PC-9 (cell line): ENCODE results near the gene AEBP1. TPM values are rescaled to one million over a fixed set of nuclear protein-coding genes. Genes with fewer than 3 reads are reported as not detected.

Source experiments
- BruUV-seq: library from RNA; stranded (reverse); fragments of 400-500 nt; replicated peaks from 2 replicates; lab custom pipeline; 2021; lab: Mats Ljungman, UMichigan
- CTCF ChIA-PET: fragments of 300-600 bp; sonication (Branson Sonifier 250); formaldehyde crosslinking; loops from one replicate; lab custom pipeline; 2022; ENCODE audit warnings: antibody characterized with exemption; lab: Charles Lee
- POLR2A ChIA-PET: fragments of 300-600 bp; sonication (Branson Sonifier 250); formaldehyde crosslinking; loops from one replicate; lab custom pipeline; 2022; ENCODE audit warnings: antibody characterized with exemption; ENCODE audit not compliant: unreplicated experiment; lab: Charles Lee
- DNase-seq, 2 experiments: peaks; one replicate each; pipeline versions ENCODE4 v3.0.0 to v3.0.0-alpha.2; 2015 to 2022; ENCODE audit warnings: mixed read lengths in 1 of 2
- H2AFZ ChIP-seq: fragments of 200-600 bp; sonication (generic); 2 replicates; pipeline ENCODE4 v1.8.1; 2017; ENCODE audit warnings: antibody characterized with exemption
- H3F3A ChIP-seq: fragments of 200-600 bp; sonication (generic); 2 replicates; pipeline ENCODE4 v1.8.1; 2017; ENCODE audit warnings: antibody characterized with exemption, mild to moderate bottlenecking, low read depth; ENCODE audit not compliant: insufficient read depth
- H3K27ac ChIP-seq: fragments of 200-600 bp; sonication (generic); 2 replicates; pipeline ENCODE4 v1.6.1; 2016; ENCODE audit warnings: mixed run types
- H3K27me3 ChIP-seq: fragments of 200-600 bp; sonication (generic); 2 replicates; pipeline ENCODE4 v1.6.1; 2016; ENCODE audit warnings: low read depth, mixed run types; ENCODE audit not compliant: insufficient read depth
- H3K36me3 ChIP-seq: fragments of 200-600 bp; sonication (generic); 2 replicates; pipeline ENCODE4 v1.6.1; 2016; ENCODE audit warnings: low read depth, mixed run types
- H3K4me1 ChIP-seq: fragments of 200-600 bp; sonication (generic); replicated peaks from 2 replicates; pipeline ENCODE4 v1.6.1; 2016; ENCODE audit warnings: mixed run types; ENCODE audit not compliant: insufficient read depth
- H3K4me2 ChIP-seq: fragments of 200-600 bp; sonication (generic); 2 replicates; pipeline ENCODE4 v1.6.1; 2017; ENCODE audit warnings: mixed run types
- H3K4me3 ChIP-seq: fragments of 200-600 bp; sonication (generic); 2 replicates; pipeline ENCODE4 v1.6.1; 2016; ENCODE audit warnings: mixed run types
- H3K79me2 ChIP-seq: fragments of 200-600 bp; sonication (generic); 2 replicates; pipeline ENCODE4 v1.6.1; 2017; ENCODE audit warnings: low read depth, mixed run types
- H3K9me2 ChIP-seq: fragments of 200-600 bp; sonication (generic); 2 replicates; pipeline ENCODE4 v1.8.1; 2017; ENCODE audit warnings: mild to moderate bottlenecking; ENCODE audit not compliant: insufficient read depth
- H3K9me3 ChIP-seq: fragments of 200-600 bp; sonication (generic); 2 replicates; pipeline ENCODE4 v1.8.1; 2016; ENCODE audit warnings: low read depth; ENCODE audit not compliant: insufficient read depth
- H4K20me1 ChIP-seq: fragments of 200-600 bp; sonication (generic); 2 replicates; pipeline ENCODE4 v1.8.1; 2017; ENCODE audit not compliant: insufficient read depth
- CTCF ChIP-seq: fragments of 200-600 bp; sonication (generic); conservative IDR thresholded peaks from 2 replicates; pipeline ENCODE4 v1.6.1; 2017; ENCODE audit warnings: mixed run types, antibody characterized with exemption, mild to moderate bottlenecking, moderate library complexity
- EZH2 ChIP-seq: fragments of 200-600 bp; sonication (generic); IDR thresholded peaks from 2 replicates; pipeline ENCODE4 v1.8.0; 2017; ENCODE audit warnings: antibody characterized with exemption, low read depth
- intact Hi-C: fragments of 100-400 bp; cut with micrococcal nuclease; formaldehyde crosslinking; loops from one replicate; pipeline ENCODE4 v1.10.0; 2022; ENCODE audit not compliant: unreplicated experiment
- total RNA-seq: library from RNA; stranded (reverse); gene quantifications from 2 replicates; pipeline ENCODE4 v1.2.3, GENCODE V29; 2021

The AEBP1 gene
- total RNA-seq, 1 experiment from 2014 or later = 0.33 TPM

- TF ChIP-seq EZH2 (no peak), CTCF (no peak)
Observed at GRCh38 chr7:44140341-44140740, 36.2 kb downstream of the AEBP1 start.

DNA sequence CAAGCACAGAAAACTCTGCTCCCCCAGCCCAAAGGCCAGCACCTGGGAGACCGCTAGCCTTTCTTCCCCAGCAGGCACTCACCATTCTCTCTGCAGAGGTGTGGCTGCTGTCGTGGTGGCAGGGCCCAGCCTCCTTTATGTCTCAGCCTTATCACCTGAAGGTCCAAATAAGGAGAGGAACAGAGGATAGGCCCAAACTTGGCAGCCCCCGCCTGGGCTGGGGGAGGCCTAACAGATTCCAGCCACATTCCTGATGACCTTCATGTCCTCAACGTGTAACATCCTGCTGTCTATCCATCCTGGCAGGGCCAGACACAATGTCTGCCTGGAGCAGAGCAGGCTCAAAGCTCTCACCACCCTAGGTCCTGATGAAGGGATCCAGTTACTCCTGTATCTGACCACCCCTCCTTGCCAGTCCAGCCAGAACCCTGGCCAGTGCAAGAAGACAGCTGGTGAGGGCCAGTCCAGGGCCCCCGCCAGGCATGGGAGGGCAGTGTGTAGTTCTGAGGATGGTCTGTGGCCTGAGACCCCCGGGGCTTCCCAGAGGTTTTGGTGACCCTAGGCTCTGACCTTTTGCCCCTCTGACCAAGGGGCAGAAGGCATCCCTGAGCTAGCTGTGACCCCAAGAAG, 37.2 kb downstream of the AEBP1 start, which contains the start of gene MYL7:
MYL7 (minus strand) TSS at position 112 of the 630 bp plus-strand sequence; CDS start at position 85, 27 bp downstream.
- intact Hi-C loops = no loop called here
- Histone ChIP-seq H3K4me3 (no peak within 1 kb of the TSS), H2AFZ (no peak within 1 kb of the TSS), H3K27me3 (no peaks in the 10 kb centered on the region), H3K36me3 (no peaks in the 10 kb centered on the region), H3K9me3 (no peaks in the 10 kb centered on the region), H3K4me1 (no peaks in the 10 kb centered on the region), H3K9me2 (no peaks in the 10 kb centered on the region), H3K79me2 (no peaks in the 10 kb centered on the region), H3K27ac (no peak within 1 kb of the TSS), H4K20me1 (no peaks in the 10 kb centered on the region), H3K4me2 (no peak within 1 kb of the TSS), H3F3A (peaks cover 5% of the 10 kb centered on the region; the same call in 1 of the 2 replicates)
- ChIA-PET CTCF (interaction anchor here (0.6 kb wide), 1 partner anchor 10 kb away, joined by 3 read pairs; no protein-coding TSS in a partner anchor), POLR2A (no interaction called here)
- DNase-seq = no peak
- TF ChIP-seq CTCF (no peak), EZH2 (no peak)
- no TSS peak for BruUV-seq

More at GRCh38 chr7:44140341-44140740, 36.2 kb downstream of the AEBP1 start:
- Histone ChIP-seq H3K27me3 (no peaks in the 10 kb centered on the region), H3K79me2 (no peaks in the 10 kb centered on the region), H2AFZ (no peak overlapping the region), H3K9me2 (no peaks in the 10 kb centered on the region), H4K20me1 (no peaks in the 10 kb centered on the region), H3K4me3 (no peak overlapping the region), H3K4me2 (no peak overlapping the region), H3K27ac (no peak overlapping the region), H3K36me3 (no peaks in the 10 kb centered on the region), H3K9me3 (no peaks in the 10 kb centered on the region), H3K4me1 (no peaks in the 10 kb centered on the region), H3F3A (peaks cover 8% of the 10 kb centered on the region)
- ChIA-PET CTCF (no interaction called here), POLR2A (no interaction called here)
- BruUV-seq = no TSS peak
- intact Hi-C loops = no loop called here
- DNase-seq = no peak

DNA sequence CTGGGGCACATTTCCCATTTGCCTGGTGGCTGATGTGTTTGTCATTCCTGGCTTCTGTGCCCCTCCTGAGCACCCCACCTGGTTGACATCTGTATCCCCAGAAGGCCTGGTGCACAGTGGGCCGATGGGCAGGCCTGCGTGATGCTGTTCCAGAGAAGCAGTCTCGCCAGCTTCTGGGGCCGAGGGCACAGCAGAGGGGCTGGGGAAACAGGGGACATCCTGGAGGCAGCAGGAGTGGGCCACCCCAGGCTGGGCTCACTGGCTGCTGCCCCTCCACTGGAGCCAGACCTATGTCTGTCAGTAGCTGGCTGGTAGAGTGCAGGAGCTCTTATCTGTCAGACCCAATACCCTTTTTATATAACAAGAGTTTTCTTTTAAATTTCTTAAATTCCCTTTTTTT, 37.9 kb downstream of the AEBP1 start:
- Histone ChIP-seq H3K4me2 (no peak overlapping the region), H3K9me3 (no peaks in the 10 kb centered on the region), H3K79me2 (no peaks in the 10 kb centered on the region), H3K4me1 (no peaks in the 10 kb centered on the region), H3K27me3 (no peaks in the 10 kb centered on the region), H4K20me1 (no peaks in the 10 kb centered on the region), H3K4me3 (no peak overlapping the region), H3K27ac (no peak overlapping the region), H3K36me3 (no peaks in the 10 kb centered on the region), H3K9me2 (no peaks in the 10 kb centered on the region), H2AFZ (no peak overlapping the region), H3F3A (peaks cover 5% of the 10 kb centered on the region; the same call in 1 of the 2 replicates)
- intact Hi-C loops = no loop called here
- ChIA-PET CTCF (interaction anchor here (0.6 to 0.7 kb wide), 3 partner anchors 9 to 698 kb away, joined by 3 to 5 read pairs (median 4); no protein-coding TSS in a partner anchor), POLR2A (no interaction called here)
- TF ChIP-seq EZH2 (no peak), CTCF (no peak)
- no peak for DNase-seq
- BruUV-seq = no TSS peak
